Peyer's patch (tissue), 4 donors: Measurements from ENCODE around the gene HDAC9. TPM values are rescaled to one million over a fixed set of nuclear protein-coding genes. Genes with fewer than 3 reads are reported as not detected.

Experiments
- DNase-seq, 3 donors: peaks; one replicate each; pipeline ENCODE4 v3.0.0-alpha.2; 2017 to 2019
- H3K27ac ChIP-seq, 4 donors: fragments of 200-600 bp; sonication (generic); one replicate each; pipeline ENCODE4 v1.5.1; 2016 to 2019
- H3K27me3 ChIP-seq, 2 donors: fragments of 200-600 bp; sonication (generic); one replicate each; pipeline ENCODE4 v1.5.1; 2019
- H3K36me3 ChIP-seq, 3 donors: fragments of 200-600 bp; sonication (generic); one replicate each; pipeline ENCODE4 v1.5.1; 2016 to 2019
- H3K4me1 ChIP-seq, 4 donors: fragments of 200-600 bp; sonication (generic); one replicate each; pipeline ENCODE4 v1.5.1; 2016 to 2019
- H3K4me3 ChIP-seq, 4 donors: fragments of 200-600 bp; sonication (generic); 1 replicate in 3 of 4; 2 replicates in 1 of 4; pipeline ENCODE4 v1.5.1; 2016 to 2019; ENCODE audit warnings: mild to moderate bottlenecking in 1 of 4
- H3K9me3 ChIP-seq, 4 donors: fragments of 200-600 bp; sonication (generic); one replicate each; pipeline ENCODE4 v1.5.1; 2016 to 2019; ENCODE audit warnings: mild to moderate bottlenecking in 1 of 4
- POLR2A ChIP-seq, 2 donors: fragments of 450-650 bp; IDR thresholded peaks; one replicate each; pipeline ENCODE4 v1.5.1; 2017; ENCODE audit warnings: antibody characterized with exemption in 2 of 2, mild to moderate bottlenecking in 2 of 2, moderate library complexity in 2 of 2
- total RNA-seq, 4 donors: library from RNA; depleted of rRNA; stranded (reverse); fragments of >200 nt; gene quantifications; one replicate each; pipeline ENCODE4 v1.1.0, GENCODE V29; 2016
- TF ChIP-seq, protein P1 (sequence below), 6 experiments: fragments of 450-650 bp in 4 of 6; fragments of 200-600 bp in 2 of 6; sonication (generic) in 1 of 6; IDR thresholded peaks; one replicate each; pipeline ENCODE4 v1.5.1; 2017 to 2019; ENCODE audit warnings: antibody characterized with exemption in 6 of 6, mild to moderate bottlenecking in 3 of 6, moderate library complexity in 1 of 6

Gene HDAC9
- total RNA-seq, 4 donors from 2014 or later = 0.88 to 75.9 (median 4.4) TPM

DNA sequence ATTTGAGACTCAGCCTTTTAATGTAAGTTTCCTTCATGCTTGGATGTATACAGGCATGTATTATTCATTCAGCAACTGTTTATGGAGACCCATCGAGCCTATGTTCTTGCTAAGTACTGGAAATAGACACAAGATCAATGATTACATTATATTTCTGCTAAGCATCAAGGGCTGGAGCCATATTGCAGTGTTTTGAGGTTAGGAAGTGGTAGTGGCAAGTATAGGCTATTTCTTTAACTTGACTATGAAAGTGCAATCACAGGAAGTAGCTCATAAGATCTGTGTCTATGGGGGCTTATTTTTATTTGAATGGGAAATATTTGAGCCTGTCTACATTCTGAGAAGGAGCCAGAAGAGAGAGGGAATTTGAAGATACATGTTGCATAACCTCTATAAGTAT, 123.8 kb downstream of the HDAC9 start:
- Histone ChIP-seq H3K4me3 (no peak overlapping the region), H3K4me1 (no peaks in the 10 kb centered on the region), H3K27me3 (no peaks in the 10 kb centered on the region), H3K27ac (no peak overlapping the region), H3K9me3 (no peaks in the 10 kb centered on the region), H3K36me3 (no peaks in the 10 kb centered on the region)
- DNase-seq = no peak
- TF ChIP-seq, protein P1, sequence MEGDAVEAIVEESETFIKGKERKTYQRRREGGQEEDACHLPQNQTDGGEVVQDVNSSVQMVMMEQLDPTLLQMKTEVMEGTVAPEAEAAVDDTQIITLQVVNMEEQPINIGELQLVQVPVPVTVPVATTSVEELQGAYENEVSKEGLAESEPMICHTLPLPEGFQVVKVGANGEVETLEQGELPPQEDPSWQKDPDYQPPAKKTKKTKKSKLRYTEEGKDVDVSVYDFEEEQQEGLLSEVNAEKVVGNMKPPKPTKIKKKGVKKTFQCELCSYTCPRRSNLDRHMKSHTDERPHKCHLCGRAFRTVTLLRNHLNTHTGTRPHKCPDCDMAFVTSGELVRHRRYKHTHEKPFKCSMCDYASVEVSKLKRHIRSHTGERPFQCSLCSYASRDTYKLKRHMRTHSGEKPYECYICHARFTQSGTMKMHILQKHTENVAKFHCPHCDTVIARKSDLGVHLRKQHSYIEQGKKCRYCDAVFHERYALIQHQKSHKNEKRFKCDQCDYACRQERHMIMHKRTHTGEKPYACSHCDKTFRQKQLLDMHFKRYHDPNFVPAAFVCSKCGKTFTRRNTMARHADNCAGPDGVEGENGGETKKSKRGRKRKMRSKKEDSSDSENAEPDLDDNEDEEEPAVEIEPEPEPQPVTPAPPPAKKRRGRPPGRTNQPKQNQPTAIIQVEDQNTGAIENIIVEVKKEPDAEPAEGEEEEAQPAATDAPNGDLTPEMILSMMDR (IDR thresholded peaks at IDR 0.05) = no peak
- no peak for TF ChIP-seq POLR2A (IDR thresholded peaks at IDR 0.05)

DNA sequence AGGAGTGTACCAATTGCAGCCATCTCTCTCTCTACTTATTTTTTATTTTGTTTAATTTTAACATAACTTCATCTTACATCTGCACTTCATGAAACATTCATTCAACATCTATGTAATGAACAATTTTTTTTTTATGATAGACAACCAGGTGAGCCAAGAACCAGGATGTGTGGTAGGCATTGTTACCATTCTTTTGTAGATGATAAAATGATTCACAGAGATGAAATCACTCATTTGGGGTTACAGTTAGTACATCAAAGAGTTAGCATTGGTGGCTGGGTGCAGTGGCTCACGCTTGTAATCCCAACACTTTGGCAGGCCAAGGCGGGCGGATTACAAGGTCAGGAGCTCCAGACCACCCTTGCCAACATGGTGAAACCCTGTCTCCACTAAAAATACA, 127.8 kb downstream of the HDAC9 start:
- Histone ChIP-seq H3K9me3 (no peaks in the 10 kb centered on the region), H3K27me3 (no peaks in the 10 kb centered on the region), H3K4me1 (no peaks in the 10 kb centered on the region), H3K36me3 (no peaks in the 10 kb centered on the region), H3K27ac (no peak overlapping the region), H3K4me3 (no peak overlapping the region)
- no peak for DNase-seq
- TF ChIP-seq, protein P1 (IDR thresholded peaks at IDR 0.05) = no peak
- TF ChIP-seq POLR2A (IDR thresholded peaks at IDR 0.05) = no peak

DNA sequence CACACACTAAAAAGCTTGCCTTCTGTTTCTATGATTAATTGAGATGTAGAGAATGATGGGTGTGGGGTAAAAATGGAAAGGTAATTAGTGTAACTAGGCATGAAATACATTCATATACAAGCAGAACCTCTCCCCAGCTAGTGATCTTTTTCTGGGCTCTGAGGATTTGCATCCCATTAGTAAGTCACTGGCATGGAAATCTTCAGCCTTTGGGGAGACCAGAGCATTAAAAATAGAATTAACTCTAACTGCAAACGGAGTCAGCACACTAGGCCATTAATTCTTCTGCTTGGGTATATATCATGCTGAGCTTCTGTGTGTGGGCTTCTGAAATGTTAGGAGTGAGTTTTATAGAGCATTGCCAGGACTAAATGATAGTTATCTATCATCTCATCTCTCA, 128.9 kb downstream of the HDAC9 start:
- Histone ChIP-seq H3K27ac (no peak overlapping the region), H3K4me1 (no peaks in the 10 kb centered on the region), H3K9me3 (no peaks in the 10 kb centered on the region), H3K27me3 (no peaks in the 10 kb centered on the region), H3K4me3 (no peak overlapping the region), H3K36me3 (no peaks in the 10 kb centered on the region)
- TF ChIP-seq POLR2A (IDR thresholded peaks at IDR 0.05) = no peak
- TF ChIP-seq, protein P1 (IDR thresholded peaks at IDR 0.05) = no peak
- no peak for DNase-seq

DNA sequence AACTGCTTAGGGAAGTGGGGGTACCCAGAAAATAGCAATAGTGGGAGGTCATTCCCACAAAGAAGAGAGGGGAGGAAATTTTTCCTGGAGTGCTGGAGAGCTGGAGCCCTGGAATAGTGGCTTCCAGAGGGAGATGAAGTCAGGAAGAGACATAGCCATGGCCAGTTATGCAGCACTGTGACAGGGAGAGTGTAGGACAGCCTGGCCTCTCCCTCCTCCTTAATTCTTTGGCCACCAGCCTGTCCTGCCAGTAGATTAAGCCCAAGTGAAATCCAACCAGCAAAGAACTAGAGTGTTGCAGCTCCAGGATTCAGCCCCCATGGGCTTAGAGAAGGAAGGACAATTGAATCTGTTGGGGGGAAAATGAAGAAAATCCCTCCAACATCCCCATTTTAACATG, 130.5 kb downstream of the HDAC9 start:
- H3K9me3 ChIP-seq = no peaks in the 10 kb centered on the region
- H3K4me1 ChIP-seq = no peaks in the 10 kb centered on the region
- no peak overlapping the region for H3K4me3 ChIP-seq
- no peaks in the 10 kb centered on the region for H3K27me3 ChIP-seq
- no peaks in the 10 kb centered on the region for H3K36me3 ChIP-seq
- DNase-seq = no peak
- H3K27ac ChIP-seq = no peak overlapping the region
- TF ChIP-seq POLR2A (IDR thresholded peaks at IDR 0.05) = no peak
- TF ChIP-seq, protein P1 (IDR thresholded peaks at IDR 0.05) = no peak

DNA sequence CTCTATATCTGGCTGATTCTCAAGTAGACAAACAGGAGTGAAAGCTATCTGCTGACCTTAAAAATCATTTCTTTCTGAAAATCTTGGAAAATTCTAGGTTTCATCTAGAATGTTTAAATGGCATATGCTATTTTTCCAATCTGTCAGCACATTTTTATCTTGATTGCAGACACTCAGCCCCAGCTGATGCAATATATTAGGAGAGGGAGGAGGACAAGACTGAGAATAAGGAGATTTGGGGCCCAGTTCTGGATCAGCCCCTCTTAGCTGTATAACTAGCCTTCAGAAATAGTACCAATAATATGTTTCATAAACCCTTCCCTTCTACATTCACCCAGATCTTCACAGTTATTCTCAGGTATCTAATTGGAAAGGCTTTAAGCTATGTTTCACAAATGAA, 131.2 kb downstream of the HDAC9 start:
- no peaks in the 10 kb centered on the region for H3K36me3 ChIP-seq
- H3K4me3 ChIP-seq = no peak overlapping the region
- no peaks in the 10 kb centered on the region for H3K4me1 ChIP-seq
- TF ChIP-seq, protein P1 (IDR thresholded peaks at IDR 0.05) = no peak
- no peak for TF ChIP-seq POLR2A (IDR thresholded peaks at IDR 0.05)
- no peaks in the 10 kb centered on the region for H3K9me3 ChIP-seq
- no peaks in the 10 kb centered on the region for H3K27me3 ChIP-seq
- DNase-seq = no peak
- H3K27ac ChIP-seq = no peak overlapping the region

DNA sequence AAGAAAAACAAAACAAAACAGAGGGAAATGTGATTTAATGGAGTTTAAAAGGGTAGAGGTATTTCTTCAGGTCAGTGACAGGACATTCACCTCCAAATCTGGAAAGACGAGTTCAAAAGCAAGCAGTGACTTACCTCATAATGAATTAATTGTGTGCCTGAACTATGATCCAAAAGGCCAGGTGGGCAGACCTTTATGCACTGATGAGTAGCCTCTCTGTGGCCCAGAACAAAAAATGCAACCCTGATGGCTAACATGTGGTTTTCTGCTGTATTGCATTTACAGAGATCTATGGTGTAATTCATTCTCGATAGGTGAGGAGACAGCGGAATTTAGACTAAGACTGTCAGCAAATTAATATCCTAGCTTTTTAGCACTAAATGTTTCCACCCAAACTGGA, 142.0 kb downstream of the HDAC9 start:
- Histone ChIP-seq H3K27ac (no peak overlapping the region), H3K36me3 (no peaks in the 10 kb centered on the region), H3K27me3 (no peaks in the 10 kb centered on the region), H3K4me3 (no peak overlapping the region), H3K9me3 (no peaks in the 10 kb centered on the region), H3K4me1 (no peaks in the 10 kb centered on the region)
- DNase-seq = no peak
- TF ChIP-seq, protein P1 (IDR thresholded peaks at IDR 0.05) = no peak
- TF ChIP-seq POLR2A (IDR thresholded peaks at IDR 0.05) = no peak
